Measurements from ENCODE around the gene BABAM2. TPM values are rescaled to one million over a fixed set of nuclear protein-coding genes. Genes with fewer than 3 reads are reported as not detected.

Gene BABAM2
- total and polyA plus RNA-seq, 4 donors: 9.9 to 17.0 (median 13.9) TPM

DNA sequence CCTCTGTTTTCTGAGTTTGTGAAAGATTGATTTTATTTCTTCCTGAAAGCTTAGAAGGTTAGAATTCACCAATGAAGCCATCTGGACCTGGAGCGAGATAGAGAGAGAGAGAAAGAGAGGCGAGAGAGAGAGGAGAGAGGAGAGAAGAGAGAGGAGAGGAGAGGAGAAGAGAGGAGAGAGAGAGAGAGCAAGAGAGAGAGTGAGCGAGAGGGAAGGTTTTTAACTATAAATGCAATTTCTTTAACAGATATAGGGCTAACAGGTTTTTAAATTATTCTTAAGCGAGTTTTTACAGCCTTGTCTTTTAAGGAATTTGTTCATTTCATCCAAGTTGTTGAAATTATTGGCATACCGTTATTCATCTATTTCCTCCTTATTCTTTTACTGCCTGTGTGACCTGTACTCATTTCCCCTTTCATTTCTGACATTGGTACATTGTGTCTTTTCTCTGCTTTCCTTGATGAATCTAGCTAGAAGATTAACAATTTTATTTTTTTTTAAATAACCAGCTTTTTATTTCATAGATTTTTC, 56.1 kb downstream of the BABAM2 start:
- Histone ChIP-seq H3K4me1 (ENCODE audit: control insufficient read depth in 4 of 4, insufficient read depth in 4 of 4, low read length in 3 of 4) (peaks cover 0 to 3% (median 0%) of the 10 kb centered on the region in 4 donors), H3K36me3 (ENCODE audit: control insufficient read depth in 4 of 4, insufficient read depth in 3 of 4, low read depth in 1 of 4, low read length in 3 of 4) (no peaks in the 10 kb centered on the region), H3K9me3 (ENCODE audit: control insufficient read depth in 4 of 4, low read length in 3 of 4) (no peaks in the 10 kb centered on the region), H3K4me3 (ENCODE audit: low read depth in 1 of 3, low read length in 3 of 3) (no peak overlapping the region), H3K27ac (ENCODE audit: low read depth in 1 of 2, low read length in 2 of 2) (no peak overlapping the region), H3K9ac (ENCODE audit: low read depth in 1 of 2, low read length in 2 of 2) (no peak overlapping the region), H3K27me3 (ENCODE audit: control insufficient read depth in 4 of 4, insufficient read depth in 4 of 4, low read length in 3 of 4) (no peaks in the 10 kb centered on the region)
- 77% methylated on average over 5 of the region's 5 CpGs for WGBS
- no peak for DNase-seq (ENCODE audit: low spot score)
- TF ChIP-seq, protein P1, sequence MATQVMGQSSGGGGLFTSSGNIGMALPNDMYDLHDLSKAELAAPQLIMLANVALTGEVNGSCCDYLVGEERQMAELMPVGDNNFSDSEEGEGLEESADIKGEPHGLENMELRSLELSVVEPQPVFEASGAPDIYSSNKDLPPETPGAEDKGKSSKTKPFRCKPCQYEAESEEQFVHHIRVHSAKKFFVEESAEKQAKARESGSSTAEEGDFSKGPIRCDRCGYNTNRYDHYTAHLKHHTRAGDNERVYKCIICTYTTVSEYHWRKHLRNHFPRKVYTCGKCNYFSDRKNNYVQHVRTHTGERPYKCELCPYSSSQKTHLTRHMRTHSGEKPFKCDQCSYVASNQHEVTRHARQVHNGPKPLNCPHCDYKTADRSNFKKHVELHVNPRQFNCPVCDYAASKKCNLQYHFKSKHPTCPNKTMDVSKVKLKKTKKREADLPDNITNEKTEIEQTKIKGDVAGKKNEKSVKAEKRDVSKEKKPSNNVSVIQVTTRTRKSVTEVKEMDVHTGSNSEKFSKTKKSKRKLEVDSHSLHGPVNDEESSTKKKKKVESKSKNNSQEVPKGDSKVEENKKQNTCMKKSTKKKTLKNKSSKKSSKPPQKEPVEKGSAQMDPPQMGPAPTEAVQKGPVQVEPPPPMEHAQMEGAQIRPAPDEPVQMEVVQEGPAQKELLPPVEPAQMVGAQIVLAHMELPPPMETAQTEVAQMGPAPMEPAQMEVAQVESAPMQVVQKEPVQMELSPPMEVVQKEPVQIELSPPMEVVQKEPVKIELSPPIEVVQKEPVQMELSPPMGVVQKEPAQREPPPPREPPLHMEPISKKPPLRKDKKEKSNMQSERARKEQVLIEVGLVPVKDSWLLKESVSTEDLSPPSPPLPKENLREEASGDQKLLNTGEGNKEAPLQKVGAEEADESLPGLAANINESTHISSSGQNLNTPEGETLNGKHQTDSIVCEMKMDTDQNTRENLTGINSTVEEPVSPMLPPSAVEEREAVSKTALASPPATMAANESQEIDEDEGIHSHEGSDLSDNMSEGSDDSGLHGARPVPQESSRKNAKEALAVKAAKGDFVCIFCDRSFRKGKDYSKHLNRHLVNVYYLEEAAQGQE (IDR thresholded peaks at IDR 0.05): no peak
- TF ChIP-seq TAF1 (conservative IDR thresholded peaks at IDR 0.05) (no peak), HNF4A (conservative IDR thresholded peaks at IDR 0.05) (no peak), HNF4G (IDR thresholded peaks at IDR 0.05) (no peak), YY1 (IDR thresholded peaks at IDR 0.05) (no peak), EGR1 (IDR thresholded peaks at IDR 0.05; ENCODE audit: low read depth in 2 of 2) (no peak), GABPA (IDR thresholded peaks at IDR 0.05 in 1 of 2, conservative IDR thresholded peaks at IDR 0.05 in 1 of 2) (no peak), RAD21 (IDR thresholded peaks at IDR 0.05) (no peak), RXRA (IDR thresholded peaks at IDR 0.05) (no peak), FOXA2 (IDR thresholded peaks at IDR 0.05) (no peak), JUND (IDR thresholded peaks at IDR 0.05) (no peak), NR2F2 (IDR thresholded peaks at IDR 0.05) (no peak), SP1 (IDR thresholded peaks at IDR 0.05) (no peak), FOXA1 (IDR thresholded peaks at IDR 0.05) (no peak)
- TF ChIP-seq, protein P2, sequence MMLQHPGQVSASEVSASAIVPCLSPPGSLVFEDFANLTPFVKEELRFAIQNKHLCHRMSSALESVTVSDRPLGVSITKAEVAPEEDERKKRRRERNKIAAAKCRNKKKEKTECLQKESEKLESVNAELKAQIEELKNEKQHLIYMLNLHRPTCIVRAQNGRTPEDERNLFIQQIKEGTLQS (IDR thresholded peaks at IDR 0.05): no peak
- TF ChIP-seq, protein P3, sequence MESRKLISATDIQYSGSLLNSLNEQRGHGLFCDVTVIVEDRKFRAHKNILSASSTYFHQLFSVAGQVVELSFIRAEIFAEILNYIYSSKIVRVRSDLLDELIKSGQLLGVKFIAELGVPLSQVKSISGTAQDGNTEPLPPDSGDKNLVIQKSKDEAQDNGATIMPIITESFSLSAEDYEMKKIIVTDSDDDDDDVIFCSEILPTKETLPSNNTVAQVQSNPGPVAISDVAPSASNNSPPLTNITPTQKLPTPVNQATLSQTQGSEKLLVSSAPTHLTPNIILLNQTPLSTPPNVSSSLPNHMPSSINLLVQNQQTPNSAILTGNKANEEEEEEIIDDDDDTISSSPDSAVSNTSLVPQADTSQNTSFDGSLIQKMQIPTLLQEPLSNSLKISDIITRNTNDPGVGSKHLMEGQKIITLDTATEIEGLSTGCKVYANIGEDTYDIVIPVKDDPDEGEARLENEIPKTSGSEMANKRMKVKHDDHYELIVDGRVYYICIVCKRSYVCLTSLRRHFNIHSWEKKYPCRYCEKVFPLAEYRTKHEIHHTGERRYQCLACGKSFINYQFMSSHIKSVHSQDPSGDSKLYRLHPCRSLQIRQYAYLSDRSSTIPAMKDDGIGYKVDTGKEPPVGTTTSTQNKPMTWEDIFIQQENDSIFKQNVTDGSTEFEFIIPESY (IDR thresholded peaks at IDR 0.05): no peak
- TF ChIP-seq, protein P4, sequence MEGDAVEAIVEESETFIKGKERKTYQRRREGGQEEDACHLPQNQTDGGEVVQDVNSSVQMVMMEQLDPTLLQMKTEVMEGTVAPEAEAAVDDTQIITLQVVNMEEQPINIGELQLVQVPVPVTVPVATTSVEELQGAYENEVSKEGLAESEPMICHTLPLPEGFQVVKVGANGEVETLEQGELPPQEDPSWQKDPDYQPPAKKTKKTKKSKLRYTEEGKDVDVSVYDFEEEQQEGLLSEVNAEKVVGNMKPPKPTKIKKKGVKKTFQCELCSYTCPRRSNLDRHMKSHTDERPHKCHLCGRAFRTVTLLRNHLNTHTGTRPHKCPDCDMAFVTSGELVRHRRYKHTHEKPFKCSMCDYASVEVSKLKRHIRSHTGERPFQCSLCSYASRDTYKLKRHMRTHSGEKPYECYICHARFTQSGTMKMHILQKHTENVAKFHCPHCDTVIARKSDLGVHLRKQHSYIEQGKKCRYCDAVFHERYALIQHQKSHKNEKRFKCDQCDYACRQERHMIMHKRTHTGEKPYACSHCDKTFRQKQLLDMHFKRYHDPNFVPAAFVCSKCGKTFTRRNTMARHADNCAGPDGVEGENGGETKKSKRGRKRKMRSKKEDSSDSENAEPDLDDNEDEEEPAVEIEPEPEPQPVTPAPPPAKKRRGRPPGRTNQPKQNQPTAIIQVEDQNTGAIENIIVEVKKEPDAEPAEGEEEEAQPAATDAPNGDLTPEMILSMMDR (IDR thresholded peaks at IDR 0.05; ENCODE audit: low read depth, low read length, missing input control): no peak
- TF ChIP-seq, protein P5, sequence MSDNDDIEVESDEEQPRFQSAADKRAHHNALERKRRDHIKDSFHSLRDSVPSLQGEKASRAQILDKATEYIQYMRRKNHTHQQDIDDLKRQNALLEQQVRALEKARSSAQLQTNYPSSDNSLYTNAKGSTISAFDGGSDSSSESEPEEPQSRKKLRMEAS (IDR thresholded peaks at IDR 0.05): no peak

Measured in liver (tissue), 9 donors.